K562 (cell line): ENCODE data around the gene PRC1. TPM values are rescaled to one million over a fixed set of nuclear protein-coding genes. Genes with fewer than 3 reads are reported as not detected.

Source experiments
- ATAC-seq: fragments of 200-7000 bp; cut with Tn5 transposase; 3 replicates; pipeline ENCODE4 v1.9.1; 2020; ENCODE audit warnings: moderate library complexity
- BruUV-seq: library from RNA; stranded (reverse); fragments of 400-500 nt; replicated peaks from 2 replicates; lab custom pipeline; 2021; lab: Mats Ljungman, UMichigan
- CTCF ChIA-PET: fragments of 300-600 bp; formaldehyde crosslinking; extraction: SDS; loops from one replicate; lab custom pipeline; 2021; ENCODE audit warnings: low intra/inter-chr PET ratio; lab: Yijun Ruan, JAX
- POLR2A ChIA-PET: fragments of 300-600, 350-650 bp; sonication (Branson Sonifier 250); formaldehyde crosslinking; extraction: SDS; loops from one replicate; lab custom pipeline; 2021; ENCODE audit warnings: antibody characterized with exemption, inconsistent platforms; lab: Yijun Ruan, JAX
- DNase-seq, 4 experiments: peaks; one replicate each; pipeline versions ENCODE4 v3.0.0 to v3.0.0-alpha.2; 2011 to 2018; ENCODE audit warnings: low spot score in 3 of 4, mixed read lengths in 3 of 4; ENCODE audit errors: extremely low read depth in 1 of 4
- FAIRE-seq: peaks from 2 replicates; lab custom pipeline; 2011; peaks lifted over from hg19 to GRCh38; lab: Jason Lieb, UNC
- H2AFZ ChIP-seq: 2 replicates; pipeline ENCODE4 v1.6.0; 2011; ENCODE audit warnings: low read depth, low read length, control low read depth, inconsistent platforms
- H3K27ac ChIP-seq: fragments of 200-600 bp; 3 replicates; pipeline ENCODE4 v1.8.0; 2011; ENCODE audit warnings: low read depth, mild to moderate bottlenecking, control low read depth, inconsistent platforms, low read length, moderate library complexity, mixed read lengths; ENCODE audit errors: extremely low read depth
- H3K27me3 ChIP-seq, 2 experiments: fragments of 300-600 bp in 1 of 2; 2 replicates in 1 of 2; 3 replicates in 1 of 2; pipeline versions ENCODE4 v1.6.0 to v1.8.0; 2011; ENCODE audit warnings: inconsistent platforms in 2 of 2, low read length in 2 of 2, mild to moderate bottlenecking in 1 of 2, mixed read lengths in 1 of 2, moderate library complexity in 1 of 2; ENCODE audit not compliant: control insufficient read depth in 2 of 2, insufficient read depth in 2 of 2
- H3K36me3 ChIP-seq: fragments of 300-600 bp; 3 replicates; pipeline ENCODE4 v1.8.0; 2011; ENCODE audit warnings: mild to moderate bottlenecking, low read length, inconsistent platforms; ENCODE audit not compliant: control insufficient read depth, insufficient read depth
- H3K4me1 ChIP-seq, 2 experiments: fragments of 200-600 bp in 1 of 2; replicated peaks in 1 of 2; 2 replicates in 1 of 2; 3 replicates in 1 of 2; pipeline versions ENCODE4 v1.5.1 to v1.8.0; 2011; ENCODE audit warnings: inconsistent platforms in 2 of 2, low read length in 2 of 2, mild to moderate bottlenecking in 1 of 2, mixed read lengths in 1 of 2, moderate library complexity in 1 of 2; ENCODE audit not compliant: control insufficient read depth in 2 of 2, insufficient read depth in 2 of 2
- H3K4me2 ChIP-seq: 2 replicates; pipeline ENCODE4 v1.6.1; 2011; ENCODE audit warnings: low read length, control low read depth, inconsistent platforms, mixed read lengths; ENCODE audit not compliant: insufficient read depth
- H3K4me3 ChIP-seq: fragments of 200-600 bp; sonication (generic), shearing (Covaris generic); 2 replicates; pipeline ENCODE4 v1.5.1; 2016; ENCODE audit warnings: control low read depth, inconsistent platforms
- H3K79me2 ChIP-seq: fragments of 200-600 bp; 3 replicates; pipeline ENCODE4 v1.8.0; 2011; ENCODE audit warnings: low read length, inconsistent platforms; ENCODE audit not compliant: control insufficient read depth, insufficient read depth
- H3K9ac ChIP-seq, 2 experiments: 2 replicates each; pipeline versions ENCODE4 v1.6.0 to v1.6.1; 2011; ENCODE audit warnings: low read depth in 2 of 2, low read length in 2 of 2, control low read depth in 1 of 2, inconsistent platforms in 1 of 2, mild to moderate bottlenecking in 1 of 2, mixed read lengths in 1 of 2; ENCODE audit not compliant: insufficient read depth in 1 of 2
- H3K9me1 ChIP-seq: one replicate; pipeline ENCODE4 v1.6.0; 2011; ENCODE audit warnings: inconsistent platforms, mild to moderate bottlenecking, low read length, moderate library complexity; ENCODE audit not compliant: control insufficient read depth, insufficient read depth
- H3K9me3 ChIP-seq: replicated peaks from 2 replicates; pipeline ENCODE4 v1.5.1; 2011; ENCODE audit warnings: low read depth, low read length, inconsistent platforms; ENCODE audit not compliant: control insufficient read depth, insufficient read depth
- H4K20me1 ChIP-seq: replicated peaks from 2 replicates; pipeline ENCODE4 v1.6.1; 2011; ENCODE audit warnings: low read length, inconsistent platforms, mixed read lengths; ENCODE audit not compliant: control insufficient read depth, insufficient read depth
- BRF1 ChIP-seq: IDR thresholded peaks from 3 replicates; pipeline ENCODE4 v1.6.1; 2011; ENCODE audit warnings: borderline replicate concordance, mild to moderate bottlenecking; ENCODE audit not compliant: insufficient read length; ENCODE audit errors: extremely low read depth
- FOXJ2 ChIP-seq: fragments of 200-800 bp; sonication (Bioruptor generic); IDR thresholded peaks from 2 replicates; pipeline ENCODE4 v1.6.1; 2016; ENCODE audit warnings: missing genetic modification characterization, missing compliant biosample characterization
- KAT7 ChIP-seq: sonication (generic); formaldehyde crosslinking; IDR thresholded peaks from 2 replicates; pipeline ENCODE4 v1.8.0; 2022; ENCODE audit warnings: missing genetic modification reagents, mild to moderate bottlenecking, borderline replicate concordance
- NFATC3 ChIP-seq: fragments of 450-650 bp; IDR thresholded peaks from 2 replicates; pipeline ENCODE4 v1.6.1; 2017; ENCODE audit warnings: mild to moderate bottlenecking
- POLR2A ChIP-seq: fragments of 450-650 bp; conservative IDR thresholded peaks from 2 replicates; pipeline ENCODE4 v1.6.1; 2016
- POLR2G ChIP-seq: fragments of 200-400 bp; formaldehyde crosslinking; IDR thresholded peaks from 2 replicates; pipeline ENCODE4 v1.6.1; 2017; ENCODE audit warnings: low read depth, mild to moderate bottlenecking, antibody characterized with exemption, low read length, moderate library complexity
- RBFOX2 ChIP-seq: fragments of 200-400 bp; formaldehyde crosslinking; IDR thresholded peaks from 2 replicates; pipeline ENCODE4 v1.6.1; 2017; ENCODE audit warnings: low read depth, mild to moderate bottlenecking, low read length, moderate library complexity
- RFX5 ChIP-seq: IDR thresholded peaks from 2 replicates; pipeline ENCODE4 v1.6.1; 2011; ENCODE audit warnings: low read depth, mild to moderate bottlenecking, improper control_type of control experiment, low read length
- ZNF175 ChIP-seq: fragments of 200-800 bp; sonication (Bioruptor generic); IDR thresholded peaks from 2 replicates; pipeline ENCODE4 v1.6.1; 2016; ENCODE audit warnings: low read depth, mild to moderate bottlenecking, missing genetic modification characterization, missing compliant biosample characterization
- ZNF239 ChIP-seq: fragments of 250-450 bp; sonication (Bioruptor Pico); IDR thresholded peaks from 2 replicates; pipeline ENCODE4 v1.4.0; 2020; ENCODE audit warnings: mild to moderate bottlenecking
- WGBS: fragments of 100-300 bp; shearing (Covaris generic); methylation state at CpG from one replicate; pipeline ENCODE4 v1.1.6; 2016; ENCODE audit warnings: low coverage, mixed read lengths; ENCODE audit not compliant: insufficient coverage; ENCODE audit errors: missing lambda C conversion rate; 5-methylcytosine and 5-hydroxymethylcytosine counted together
- in situ Hi-C: fragments of 300-500 bp; cut with MboI; formaldehyde crosslinking; loops from 4 replicates; pipeline ENCODE4 v1.15.0; 2018; ENCODE audit warnings: inconsistent platforms, mixed read lengths
- intact Hi-C: fragments of 100-400 bp; cut with micrococcal nuclease; formaldehyde crosslinking; loops from 2 replicates; pipeline ENCODE4 v1.14.2; 2022
- polyA plus RNA-seq, 8 experiments: library from polyadenylated mRNA; depleted of rRNA in 4 of 8; stranded (reverse) in 5 of 8; unstranded in 3 of 8; fragments of >200 nt; fragmentation: Nextera tagmentation in 2 of 8; fragmentation: Illumina TruSeq in 1 of 8; extraction: Ambion mirVana in 2 of 8; extraction: Trizol in 1 of 8; gene quantifications; 2 replicates each; pipeline versions ENCODE4 v1.2.1 to v1.2.3, GENCODE V29; 2011 to 2014; ENCODE audit warnings: inconsistent platforms in 1 of 8, missing spikeins in 1 of 8
- total RNA-seq, 7 experiments: library from RNA; depleted of rRNA in 6 of 7; stranded (reverse); fragments of >200 nt in 6 of 7; fragmentation: Illumina TruSeq in 2 of 7; extraction: Trizol in 2 of 7; gene quantifications; 2 replicates each; pipeline versions ENCODE4 v1.2.1 to v1.2.3, GENCODE V29; 2011 to 2021; ENCODE audit warnings: low replicate concordance in 1 of 7
- TF ChIP-seq, protein P1 (sequence below): fragments of 250-450 bp; sonication (Bioruptor Pico); IDR thresholded peaks from 2 replicates; pipeline ENCODE4 v1.5.0; 2022; ENCODE audit warnings: mild to moderate bottlenecking
- TF ChIP-seq, protein P2 (sequence below): sonication (generic); formaldehyde crosslinking; IDR thresholded peaks from 2 replicates; pipeline ENCODE4 v1.8.1; 2023; ENCODE audit warnings: mild to moderate bottlenecking, missing genetic modification reagents
- TF ChIP-seq, protein P3 (sequence below): fragments of 250-450 bp; sonication (Bioruptor Pico); IDR thresholded peaks from 2 replicates; pipeline ENCODE4 v1.5.0; 2021; ENCODE audit warnings: mild to moderate bottlenecking, moderate library complexity

Gene PRC1
- total and polyA plus RNA-seq, 9 of the 15 experiments (the other 6 are each of a cell fraction or from before 2014, with no cell fraction given) = 156 to 391 (median 240) TPM

DNA sequence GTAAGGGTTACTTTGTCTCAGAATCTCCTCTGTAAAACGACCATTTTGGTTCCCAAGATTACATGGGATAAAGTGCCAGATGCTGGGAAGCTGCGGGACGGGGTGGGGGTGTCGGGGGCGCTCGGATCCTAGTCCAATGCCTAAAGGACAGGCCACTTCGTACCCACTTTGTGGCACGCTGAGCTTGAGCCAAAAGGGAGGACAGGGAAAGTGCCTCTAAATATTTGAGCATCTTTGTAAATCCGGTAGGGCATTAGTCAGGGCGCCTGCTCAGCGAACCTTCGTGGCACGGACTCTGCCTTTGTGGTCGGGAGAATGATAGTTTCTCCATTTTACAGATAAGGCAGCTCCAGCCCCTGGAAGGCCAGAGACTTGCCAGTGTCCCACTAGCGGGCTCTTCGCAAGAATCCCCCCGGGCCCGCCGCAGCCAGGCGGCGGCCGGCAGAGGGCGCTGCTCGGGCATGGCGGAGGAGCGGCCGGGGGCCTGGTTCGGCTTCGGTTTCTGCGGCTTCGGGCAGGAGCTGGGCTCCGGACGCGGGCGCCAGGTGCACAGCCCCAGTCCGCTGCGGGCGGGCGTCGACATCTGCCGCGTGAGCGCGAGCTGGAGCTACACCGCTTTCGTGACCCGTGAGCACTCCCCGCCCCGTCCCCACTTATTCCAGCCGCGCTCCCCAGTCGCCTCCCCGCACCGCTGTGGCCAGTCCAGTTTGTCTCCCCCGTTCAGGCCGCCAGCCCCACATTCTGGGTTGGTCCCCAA lies 37.9 kb downstream of the PRC1 start:
- no peak for FAIRE-seq
- peak in 2 of 4 experiments; percentile 37 to 39 for DNase-seq
- Histone ChIP-seq H3K79me2 (peaks cover 27% of the 10 kb centered on the region), H3K4me2 (peak overlapping the region; percentile 79), H3K36me3 (peaks cover 62% of the 10 kb centered on the region; the same call in 2 of the 3 replicates), H3K9me3 (no peaks in the 10 kb centered on the region), H3K9me1 (no peaks in the 10 kb centered on the region), H4K20me1 (no peaks in the 10 kb centered on the region), H3K27me3 (no peaks in the 10 kb centered on the region), H3K9ac (peak overlapping the region; percentile 91 to 92), H3K27ac (peak overlapping the region; percentile 95), H2AFZ (no peak overlapping the region), H3K4me1 (peaks cover 8 to 44% of the 10 kb centered on the region in 2 experiments; a peak in 4 of 5 replicates), H3K4me3 (peak overlapping the region; percentile 50)
- BruUV-seq = no TSS peak
- intact Hi-C loops = loop anchor here (5.0 kb wide), 1 partner anchor 36 kb away; the partner anchor contains the start of gene PRC1
- in situ Hi-C loops = no loop called here
- 93% methylated on average over 38 of the region's 56 CpGs for WGBS
- ATAC-seq = no peak
- POLR2A ChIA-PET = interaction anchor here (0.7 to 2.6 kb wide), 8 partner anchors 9 to 49 kb away, joined by 3 to 14 read pairs (median 4); partner anchors contain the start of genes HDDC3 and UNC45A
- CTCF ChIA-PET = no interaction called here
- TF ChIP-seq, protein P1, sequence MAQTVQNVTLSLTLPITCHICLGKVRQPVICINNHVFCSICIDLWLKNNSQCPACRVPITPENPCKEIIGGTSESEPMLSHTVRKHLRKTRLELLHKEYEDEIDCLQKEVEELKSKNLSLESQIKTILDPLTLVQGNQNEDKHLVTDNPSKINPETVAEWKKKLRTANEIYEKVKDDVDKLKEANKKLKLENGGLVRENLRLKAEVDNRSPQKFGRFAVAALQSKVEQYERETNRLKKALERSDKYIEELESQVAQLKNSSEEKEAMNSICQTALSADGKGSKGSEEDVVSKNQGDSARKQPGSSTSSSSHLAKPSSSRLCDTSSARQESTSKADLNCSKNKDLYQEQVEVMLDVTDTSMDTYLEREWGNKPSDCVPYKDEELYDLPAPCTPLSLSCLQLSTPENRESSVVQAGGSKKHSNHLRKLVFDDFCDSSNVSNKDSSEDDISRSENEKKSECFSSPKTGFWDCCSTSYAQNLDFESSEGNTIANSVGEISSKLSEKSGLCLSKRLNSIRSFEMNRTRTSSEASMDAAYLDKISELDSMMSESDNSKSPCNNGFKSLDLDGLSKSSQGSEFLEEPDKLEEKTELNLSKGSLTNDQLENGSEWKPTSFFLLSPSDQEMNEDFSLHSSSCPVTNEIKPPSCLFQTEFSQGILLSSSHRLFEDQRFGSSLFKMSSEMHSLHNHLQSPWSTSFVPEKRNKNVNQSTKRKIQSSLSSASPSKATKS (CRISPR knock-in tag) = no peak
- TF ChIP-seq NFATC3 (no peak), RFX5 (no peak), BRF1 (no peak), ZNF175 (no peak), KAT7 (CRISPR knock-in tag) (no peak), FOXJ2 (tag) (no peak), RBFOX2 (peak; percentile 54), POLR2A (no peak), ZNF239 (CRISPR knock-in tag) (no peak), POLR2G (peak; percentile 66)
- TF ChIP-seq, protein P2, sequence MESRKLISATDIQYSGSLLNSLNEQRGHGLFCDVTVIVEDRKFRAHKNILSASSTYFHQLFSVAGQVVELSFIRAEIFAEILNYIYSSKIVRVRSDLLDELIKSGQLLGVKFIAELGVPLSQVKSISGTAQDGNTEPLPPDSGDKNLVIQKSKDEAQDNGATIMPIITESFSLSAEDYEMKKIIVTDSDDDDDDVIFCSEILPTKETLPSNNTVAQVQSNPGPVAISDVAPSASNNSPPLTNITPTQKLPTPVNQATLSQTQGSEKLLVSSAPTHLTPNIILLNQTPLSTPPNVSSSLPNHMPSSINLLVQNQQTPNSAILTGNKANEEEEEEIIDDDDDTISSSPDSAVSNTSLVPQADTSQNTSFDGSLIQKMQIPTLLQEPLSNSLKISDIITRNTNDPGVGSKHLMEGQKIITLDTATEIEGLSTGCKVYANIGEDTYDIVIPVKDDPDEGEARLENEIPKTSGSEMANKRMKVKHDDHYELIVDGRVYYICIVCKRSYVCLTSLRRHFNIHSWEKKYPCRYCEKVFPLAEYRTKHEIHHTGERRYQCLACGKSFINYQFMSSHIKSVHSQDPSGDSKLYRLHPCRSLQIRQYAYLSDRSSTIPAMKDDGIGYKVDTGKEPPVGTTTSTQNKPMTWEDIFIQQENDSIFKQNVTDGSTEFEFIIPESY (CRISPR knock-in tag) = peak; percentile 97
- TF ChIP-seq, protein P3, sequence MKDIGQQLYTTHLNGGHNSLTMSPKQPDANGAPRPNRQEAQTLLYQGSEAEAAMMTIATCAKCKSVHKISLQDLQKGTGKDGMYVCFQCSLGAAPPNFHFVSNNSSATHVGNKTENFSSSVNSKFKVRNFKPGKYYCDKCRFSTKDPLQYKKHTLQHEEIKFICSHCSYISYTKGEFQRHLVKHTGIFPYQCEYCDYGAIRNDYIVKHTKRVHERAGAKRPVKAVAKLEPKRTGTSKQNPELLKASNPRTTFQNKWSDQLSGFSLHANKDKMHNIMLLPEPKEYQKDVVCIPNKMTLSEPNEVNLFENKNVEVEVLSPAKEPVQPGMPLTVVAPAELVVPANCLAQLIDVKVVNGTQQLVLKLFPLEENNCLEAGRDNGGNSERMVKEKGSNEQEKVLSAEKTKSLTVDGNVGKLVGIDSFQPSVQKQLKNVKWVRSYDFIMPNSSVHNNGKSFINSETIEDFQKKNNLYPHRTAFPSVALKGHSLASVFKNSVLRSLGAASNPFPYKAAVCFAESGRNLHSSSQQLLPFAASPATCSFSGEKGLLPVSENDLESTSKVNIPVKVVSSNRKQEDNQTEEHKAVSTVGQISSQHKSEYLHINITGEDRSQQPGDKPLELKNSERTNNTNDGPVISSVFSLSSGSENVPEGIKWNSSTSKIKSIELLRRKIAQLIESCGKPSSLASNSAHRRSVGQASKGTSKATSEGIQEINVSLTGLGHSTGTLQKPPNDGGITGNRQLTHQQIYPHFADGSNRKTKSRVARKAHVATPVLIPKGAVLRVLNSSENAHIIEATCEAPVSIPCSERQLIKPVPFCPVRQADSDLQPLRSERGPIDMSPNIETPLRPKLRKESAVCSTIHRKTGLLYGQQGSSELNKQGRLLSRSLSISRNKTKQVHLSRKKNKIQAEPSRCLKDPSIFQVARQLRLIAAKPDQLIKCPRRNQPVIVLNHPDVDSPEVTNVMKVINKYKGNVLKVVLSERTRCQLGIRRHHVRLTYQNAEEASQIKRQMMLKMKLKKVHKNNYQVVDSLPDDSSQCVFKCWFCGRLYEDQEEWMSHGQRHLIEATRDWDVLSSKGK (CRISPR knock-in tag) = no peak
